H1 (cell line): ENCODE results near the gene LLGL2. TPM values are rescaled to one million over a fixed set of nuclear protein-coding genes. Genes with fewer than 3 reads are reported as not detected.

Experiments
- EGR1 ChIP-seq: IDR thresholded peaks from 2 replicates; pipeline ENCODE4 v1.6.1; 2011; ENCODE audit warnings: low read depth, low read length, borderline replicate concordance
- FOSL1 ChIP-seq: IDR thresholded peaks from 2 replicates; pipeline ENCODE4 v1.6.1; 2011; ENCODE audit warnings: mild to moderate bottlenecking, low read depth, low read length, moderate library complexity; ENCODE audit not compliant: insufficient read depth
- SIN3A ChIP-seq, 2 experiments: IDR thresholded peaks in 1 of 2; conservative IDR thresholded peaks in 1 of 2; 2 replicates each; pipeline ENCODE4 v1.6.1; 2011 to 2012; ENCODE audit warnings: low read length in 2 of 2, improper control_type of control experiment in 1 of 2, low read depth in 1 of 2, mild to moderate bottlenecking in 1 of 2
- SUZ12 ChIP-seq: fragments of 200-600 bp; sonication (generic); IDR thresholded peaks from 2 replicates; pipeline ENCODE4 v1.6.1; 2012; ENCODE audit warnings: mild to moderate bottlenecking, inconsistent platforms, low read length, moderate library complexity, mixed read lengths
- polyA plus RNA-seq, 7 experiments: library from polyadenylated mRNA; depleted of rRNA in 3 of 7; stranded (reverse) in 5 of 7; unstranded in 2 of 7; fragments of >200 nt in 5 of 7; fragments of 200-250 nt in 2 of 7; gene quantifications; 1 replicate in 5 of 7; 2 replicates in 1 of 7; 4 replicates in 1 of 7; pipeline versions ENCODE4 v1.2.1 to v1.2.3, GENCODE V29; 2011 to 2013; ENCODE audit warnings: missing spikeins in 2 of 7, mixed read lengths in 2 of 7
- total RNA-seq: library from RNA; stranded (reverse); fragmentation: NEBNext Ultra II Directional; extraction: Animal tissue kit (Norgen Biotek cat#: 25700); gene quantifications from 2 replicates; pipeline ENCODE4 v1.2.1, GENCODE V29; 2021

LLGL2 gene
- total and polyA plus RNA-seq, 2 of the 8 experiments (the other 6 are each of a cell fraction or from before 2014, with no cell fraction given): 64.5 to 77.1 TPM

DNA sequence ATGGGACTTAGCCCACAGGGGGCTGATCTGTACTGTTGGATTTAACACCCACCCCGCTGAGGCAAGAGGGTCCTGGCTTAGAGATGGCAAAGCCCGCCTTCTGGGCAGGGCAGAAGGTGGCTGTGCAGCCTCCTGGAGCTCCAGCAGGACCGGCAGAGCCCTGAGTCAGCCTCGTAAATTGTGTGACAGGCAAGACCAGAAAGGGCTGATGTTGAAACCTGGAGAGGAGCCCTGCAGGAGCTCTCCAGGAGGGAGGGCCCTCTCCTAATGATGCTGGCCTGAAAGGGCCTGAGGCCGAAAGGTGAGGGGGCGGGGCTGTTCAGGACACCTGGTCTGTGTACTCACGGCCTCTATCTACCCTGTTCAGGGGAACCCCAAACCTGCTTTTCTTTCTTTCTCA lies 39.6 kb downstream of the LLGL2 start (continued):
- TF ChIP-seq SIN3A (conservative IDR thresholded peaks at IDR 0.05 in 1 of 2, IDR thresholded peaks at IDR 0.05 in 1 of 2; ENCODE audit: low read depth in 1 of 2, low read length in 2 of 2) (no peak), SUZ12 (no peak), EGR1 (no peak), FOSL1 (no peak)
